WTC11 (cell line): Measurements from ENCODE around the gene NKIRAS2.

Experiments used
- ATF6 ChIP-seq: sonication (generic); formaldehyde crosslinking; IDR thresholded peaks from 2 replicates; pipeline ENCODE4 v1.8.1; 2023; ENCODE audit warnings: mild to moderate bottlenecking, missing genetic modification reagents
- CTCF ChIP-seq: fragments of 200-600 bp; IDR thresholded peaks from 2 replicates; pipeline ENCODE4 v1.8.0; 2022; ENCODE audit warnings: antibody characterized with exemption
- ESRRA ChIP-seq: sonication (generic); formaldehyde crosslinking; IDR thresholded peaks from 2 replicates; pipeline ENCODE4 v1.8.1; 2022; ENCODE audit warnings: mild to moderate bottlenecking, missing genetic modification reagents, borderline replicate concordance
- ETV6 ChIP-seq: sonication (generic); formaldehyde crosslinking; IDR thresholded peaks from 2 replicates; pipeline ENCODE4 v1.8.1; 2022; ENCODE audit warnings: mild to moderate bottlenecking, missing genetic modification reagents
- FOXP4 ChIP-seq: sonication (generic); formaldehyde crosslinking; IDR thresholded peaks from 2 replicates; pipeline ENCODE4 v1.8.0; 2022; ENCODE audit warnings: mild to moderate bottlenecking, missing genetic modification reagents
- OVOL2 ChIP-seq: fragments of 250-450 bp; sonication (Bioruptor Pico); IDR thresholded peaks from 2 replicates; pipeline ENCODE4 v1.9.0; 2021; ENCODE audit warnings: mild to moderate bottlenecking, borderline replicate concordance
- SP1 ChIP-seq: sonication (generic); formaldehyde crosslinking; conservative IDR thresholded peaks from 2 replicates; pipeline ENCODE4 v1.8.1; 2022; ENCODE audit warnings: missing genetic modification reagents
- TCF7 ChIP-seq: sonication (generic); formaldehyde crosslinking; IDR thresholded peaks from 2 replicates; pipeline ENCODE4 v1.8.0; 2022; ENCODE audit warnings: mild to moderate bottlenecking, low read depth, missing genetic modification reagents, moderate library complexity
- USF2 ChIP-seq: sonication (generic); formaldehyde crosslinking; IDR thresholded peaks from 2 replicates; pipeline ENCODE4 v1.8.1; 2023; ENCODE audit warnings: mild to moderate bottlenecking, missing genetic modification reagents, moderate library complexity

GRCh38 chr17:41975099-41976083 lies 44.5 kb upstream of the NKIRAS2 start:
- TF ChIP-seq ESRRA (CRISPR knock-in tag) (no peak), CTCF (no peak), OVOL2 (CRISPR knock-in tag) (no peak), SP1 (CRISPR knock-in tag) (no peak), FOXP4 (CRISPR knock-in tag) (no peak), ATF6 (no peak), ETV6 (no peak), USF2 (CRISPR knock-in tag) (no peak), TCF7 (no peak)
